ENCODE results near the gene ENTPD3. TPM values are rescaled to one million over a fixed set of nuclear protein-coding genes. Genes with fewer than 3 reads are reported as not detected.

The ENTPD3 gene
- total RNA-seq, 1 donor: 0.10 TPM

GRCh38 chr3:40382617-40382979 is 4.4 kb upstream of the ENTPD3 start:
- H3K4me3 ChIP-seq (ENCODE audit: low read length): no peak overlapping the region
- peaks cover 13% of the 10 kb centered on the region for H3K27me3 ChIP-seq (ENCODE audit: insufficient read depth, low read length)
- H3K4me1 ChIP-seq (ENCODE audit: insufficient read depth, low read length): peaks cover 6% of the 10 kb centered on the region
- no peaks in the 10 kb centered on the region for H3K9me3 ChIP-seq (ENCODE audit: low read depth, low read length)

GRCh38 chr3:40386213-40386612 is 771 bp upstream of the ENTPD3 start:
- Histone ChIP-seq H3K9me3 (ENCODE audit: low read depth, low read length) (no peaks in the 10 kb centered on the region), H3K27me3 (ENCODE audit: insufficient read depth, low read length) (peaks cover 27% of the 10 kb centered on the region)

GRCh38 chr3:40387895-40388254 is 891 bp downstream of the ENTPD3 start:
- Histone ChIP-seq H3K4me3 (ENCODE audit: low read length) (no peak overlapping the region), H3K9me3 (ENCODE audit: low read depth, low read length) (no peaks in the 10 kb centered on the region)

More at GRCh38 chr3:40386213-40386612, 771 bp upstream of the ENTPD3 start:
- Histone ChIP-seq H3K4me1 (ENCODE audit: insufficient read depth, low read length) (peaks cover 6% of the 10 kb centered on the region), H3K4me3 (ENCODE audit: low read length) (no peak overlapping the region)

GRCh38 chr3:40396406-40396805 is 9.4 kb downstream of the ENTPD3 start:
- Histone ChIP-seq H3K9me3 (ENCODE audit: low read depth, low read length) (no peaks in the 10 kb centered on the region), H3K4me1 (ENCODE audit: insufficient read depth, low read length) (no peaks in the 10 kb centered on the region), H3K4me3 (ENCODE audit: low read length) (no peak overlapping the region), H3K27me3 (ENCODE audit: insufficient read depth, low read length) (no peaks in the 10 kb centered on the region)

More at GRCh38 chr3:40387895-40388254, 891 bp downstream of the ENTPD3 start:
- H3K27me3 ChIP-seq (ENCODE audit: insufficient read depth, low read length): peaks cover 27% of the 10 kb centered on the region
- H3K4me1 ChIP-seq (ENCODE audit: insufficient read depth, low read length): peaks cover 6% of the 10 kb centered on the region

GRCh38 chr3:40397129-40397528 is 10.1 kb downstream of the ENTPD3 start:
- no peaks in the 10 kb centered on the region for H3K4me1 ChIP-seq (ENCODE audit: insufficient read depth, low read length)
- no peak overlapping the region for H3K4me3 ChIP-seq (ENCODE audit: low read length)
- no peaks in the 10 kb centered on the region for H3K9me3 ChIP-seq (ENCODE audit: low read depth, low read length)
- no peaks in the 10 kb centered on the region for H3K27me3 ChIP-seq (ENCODE audit: insufficient read depth, low read length)

- H3K4me3 ChIP-seq (ENCODE audit: low read length): no peak overlapping the region
- no peaks in the 10 kb centered on the region for H3K9me3 ChIP-seq (ENCODE audit: low read depth, low read length)
- H3K4me1 ChIP-seq (ENCODE audit: insufficient read depth, low read length): no peaks in the 10 kb centered on the region
- H3K27me3 ChIP-seq (ENCODE audit: insufficient read depth, low read length): no peaks in the 10 kb centered on the region
Measured at GRCh38 chr3:40397912-40398311, 10.9 kb downstream of the ENTPD3 start.

GRCh38 chr3:40398346-40398745 is 11.4 kb downstream of the ENTPD3 start:
- Histone ChIP-seq H3K4me1 (ENCODE audit: insufficient read depth, low read length) (no peaks in the 10 kb centered on the region), H3K27me3 (ENCODE audit: insufficient read depth, low read length) (no peaks in the 10 kb centered on the region), H3K9me3 (ENCODE audit: low read depth, low read length) (no peaks in the 10 kb centered on the region), H3K4me3 (ENCODE audit: low read length) (no peak overlapping the region)

GRCh38 chr3:40404591-40405198 is 17.7 kb downstream of the ENTPD3 start:
- Histone ChIP-seq H3K9me3 (ENCODE audit: low read depth, low read length) (no peaks in the 10 kb centered on the region), H3K4me1 (ENCODE audit: insufficient read depth, low read length) (no peaks in the 10 kb centered on the region), H3K27me3 (ENCODE audit: insufficient read depth, low read length) (no peaks in the 10 kb centered on the region), H3K4me3 (ENCODE audit: low read length) (no peak overlapping the region)

GRCh38 chr3:40407007-40407406 is 20.0 kb downstream of the ENTPD3 start:
- H3K27me3 ChIP-seq (ENCODE audit: insufficient read depth, low read length): no peaks in the 10 kb centered on the region
- no peaks in the 10 kb centered on the region for H3K4me1 ChIP-seq (ENCODE audit: insufficient read depth, low read length)
- H3K4me3 ChIP-seq (ENCODE audit: low read length): no peak overlapping the region
- H3K9me3 ChIP-seq (ENCODE audit: low read depth, low read length): no peaks in the 10 kb centered on the region

- Histone ChIP-seq H3K27me3 (ENCODE audit: insufficient read depth, low read length) (no peaks in the 10 kb centered on the region), H3K4me1 (ENCODE audit: insufficient read depth, low read length) (no peaks in the 10 kb centered on the region), H3K4me3 (ENCODE audit: low read length) (no peak overlapping the region), H3K9me3 (ENCODE audit: low read depth, low read length) (no peaks in the 10 kb centered on the region)
Measured at GRCh38 chr3:40407611-40408010, 20.6 kb downstream of the ENTPD3 start.

- H3K4me3 ChIP-seq (ENCODE audit: low read length): no peak overlapping the region
- H3K9me3 ChIP-seq (ENCODE audit: low read depth, low read length): no peaks in the 10 kb centered on the region
- no peaks in the 10 kb centered on the region for H3K4me1 ChIP-seq (ENCODE audit: insufficient read depth, low read length)
- H3K27me3 ChIP-seq (ENCODE audit: insufficient read depth, low read length): no peaks in the 10 kb centered on the region
Measured at GRCh38 chr3:40414270-40414669, 27.3 kb downstream of the ENTPD3 start.

GRCh38 chr3:40417845-40418543 is 31.0 kb downstream of the ENTPD3 start:
- Histone ChIP-seq H3K4me3 (ENCODE audit: low read length) (no peak overlapping the region), H3K4me1 (ENCODE audit: insufficient read depth, low read length) (no peaks in the 10 kb centered on the region), H3K9me3 (ENCODE audit: low read depth, low read length) (no peaks in the 10 kb centered on the region), H3K27me3 (ENCODE audit: insufficient read depth, low read length) (no peaks in the 10 kb centered on the region)

GRCh38 chr3:40422861-40423260 is 35.9 kb downstream of the ENTPD3 start:
- no peak overlapping the region for H3K4me3 ChIP-seq (ENCODE audit: low read length)
- H3K4me1 ChIP-seq (ENCODE audit: insufficient read depth, low read length): no peaks in the 10 kb centered on the region
- no peaks in the 10 kb centered on the region for H3K9me3 ChIP-seq (ENCODE audit: low read depth, low read length)
- no peaks in the 10 kb centered on the region for H3K27me3 ChIP-seq (ENCODE audit: insufficient read depth, low read length)

- no peaks in the 10 kb centered on the region for H3K9me3 ChIP-seq (ENCODE audit: low read depth, low read length)
- H3K4me1 ChIP-seq (ENCODE audit: insufficient read depth, low read length): no peaks in the 10 kb centered on the region
- H3K27me3 ChIP-seq (ENCODE audit: insufficient read depth, low read length): no peaks in the 10 kb centered on the region
- no peak overlapping the region for H3K4me3 ChIP-seq (ENCODE audit: low read length)
Measured at GRCh38 chr3:40427045-40427669, 40.2 kb downstream of the ENTPD3 start.

GRCh38 chr3:40432793-40433192 is 45.8 kb downstream of the ENTPD3 start:
- Histone ChIP-seq H3K27me3 (ENCODE audit: insufficient read depth, low read length) (no peaks in the 10 kb centered on the region), H3K4me1 (ENCODE audit: insufficient read depth, low read length) (no peaks in the 10 kb centered on the region), H3K9me3 (ENCODE audit: low read depth, low read length) (no peaks in the 10 kb centered on the region), H3K4me3 (ENCODE audit: low read length) (no peak overlapping the region)

- Histone ChIP-seq H3K27me3 (ENCODE audit: insufficient read depth, low read length) (no peaks in the 10 kb centered on the region), H3K4me1 (ENCODE audit: insufficient read depth, low read length) (no peaks in the 10 kb centered on the region), H3K4me3 (ENCODE audit: low read length) (no peak overlapping the region), H3K9me3 (ENCODE audit: low read depth, low read length) (no peaks in the 10 kb centered on the region)
Measured at GRCh38 chr3:40437889-40438288, 50.9 kb downstream of the ENTPD3 start.

Data from mononuclear cell (primary cell).